WTC11 (cell line): ENCODE data around the gene CELA2A. TPM values are rescaled to one million over a fixed set of nuclear protein-coding genes. Genes with fewer than 3 reads are reported as not detected.

ENCODE experiments used
- ATAC-seq: fragments of 200-7000 bp; cut with Tn5 transposase; 2 replicates; pipeline ENCODE4 v1.10.0; 2021; ENCODE audit warnings: mild to moderate bottlenecking, moderate library complexity
- CTCF ChIA-PET: fragments of 300-600 bp; sonication (Branson Sonifier 250); formaldehyde crosslinking; loops from one replicate; lab custom pipeline; 2021; ENCODE audit warnings: antibody characterized with exemption; lab: Charles Lee
- POLR2A ChIA-PET: fragments of 350-600 bp; sonication (Branson Sonifier 250); formaldehyde crosslinking; loops from one replicate; lab custom pipeline; 2021; ENCODE audit warnings: antibody characterized with exemption; lab: Charles Lee
- DNase-seq: peaks from one replicate; pipeline ENCODE4 v3.0.0; 2021; ENCODE audit warnings: low spot score
- H3K27ac Mint-ChIP-seq: 2 replicates; pipeline ENCODE4 v1.8.0; 2021; ENCODE audit warnings: mixed read lengths
- H3K27me3 Mint-ChIP-seq: 2 replicates; pipeline ENCODE4 v1.8.0; 2021; ENCODE audit warnings: low read depth, mild to moderate bottlenecking, moderate library complexity, mixed read lengths
- H3K36me3 Mint-ChIP-seq: 2 replicates; pipeline ENCODE4 v1.8.0; 2021; ENCODE audit warnings: mixed read lengths
- H3K4me1 Mint-ChIP-seq: 2 replicates; pipeline ENCODE4 v1.8.0; 2022; ENCODE audit warnings: mixed read lengths
- H3K4me3 Mint-ChIP-seq: 2 replicates; pipeline ENCODE4 v1.8.0; 2021; ENCODE audit warnings: mild to moderate bottlenecking, moderate library complexity, mixed read lengths
- H3K9me3 Mint-ChIP-seq: 2 replicates; pipeline ENCODE4 v1.8.0; 2021; ENCODE audit warnings: mixed read lengths
- AFF4 ChIP-seq: sonication (generic); formaldehyde crosslinking; IDR thresholded peaks from 2 replicates; pipeline ENCODE4 v1.8.1; 2023; ENCODE audit warnings: mild to moderate bottlenecking, missing genetic modification reagents, borderline replicate concordance
- AR ChIP-seq: fragments of 250-450 bp; sonication (Bioruptor Pico); IDR thresholded peaks from 2 replicates; pipeline ENCODE4 v1.9.0; 2021; ENCODE audit warnings: mild to moderate bottlenecking
- CBFB ChIP-seq: sonication (generic); formaldehyde crosslinking; IDR thresholded peaks from 2 replicates; pipeline ENCODE4 v1.8.1; 2022; ENCODE audit warnings: mild to moderate bottlenecking, low read depth, missing genetic modification reagents
- EMX1 ChIP-seq: fragments of 250-450 bp; sonication (Bioruptor Pico); IDR thresholded peaks from 2 replicates; pipeline ENCODE4 v1.8.0; 2021; ENCODE audit warnings: mild to moderate bottlenecking
- FOXP1 ChIP-seq: sonication (generic); formaldehyde crosslinking; IDR thresholded peaks from 2 replicates; pipeline ENCODE4 v1.8.0; 2022; ENCODE audit warnings: missing genetic modification reagents, mild to moderate bottlenecking, moderate library complexity, borderline replicate concordance
- GTF2I ChIP-seq: fragments of 250-450 bp; sonication (Bioruptor Pico); conservative IDR thresholded peaks from 2 replicates; pipeline ENCODE4 v1.4.0; 2021; ENCODE audit warnings: mild to moderate bottlenecking
- JUN ChIP-seq: sonication (generic); formaldehyde crosslinking; IDR thresholded peaks from 2 replicates; pipeline ENCODE4 v1.8.0; 2023; ENCODE audit warnings: mild to moderate bottlenecking, missing genetic modification reagents
- KAT7 ChIP-seq: sonication (generic); formaldehyde crosslinking; IDR thresholded peaks from 2 replicates; pipeline ENCODE4 v1.8.1; 2023; ENCODE audit warnings: missing genetic modification reagents, mild to moderate bottlenecking, borderline replicate concordance
- NFYB ChIP-seq: sonication (generic); formaldehyde crosslinking; conservative IDR thresholded peaks from 2 replicates; pipeline ENCODE4 v1.8.0; 2022; ENCODE audit warnings: low read depth, missing genetic modification reagents
- SMAD4 ChIP-seq: sonication (generic); formaldehyde crosslinking; IDR thresholded peaks from 2 replicates; pipeline ENCODE4 v1.8.0; 2022; ENCODE audit warnings: mild to moderate bottlenecking, missing genetic modification reagents
- SOX15 ChIP-seq: fragments of 250-450 bp; sonication (Bioruptor Pico); IDR thresholded peaks from 2 replicates; pipeline ENCODE4 v1.9.0; 2021; ENCODE audit warnings: mild to moderate bottlenecking
- SP1 ChIP-seq: sonication (generic); formaldehyde crosslinking; conservative IDR thresholded peaks from 2 replicates; pipeline ENCODE4 v1.8.1; 2022; ENCODE audit warnings: missing genetic modification reagents
- TCF7 ChIP-seq: sonication (generic); formaldehyde crosslinking; IDR thresholded peaks from 2 replicates; pipeline ENCODE4 v1.8.0; 2022; ENCODE audit warnings: mild to moderate bottlenecking, low read depth, missing genetic modification reagents, moderate library complexity
- USF2 ChIP-seq: sonication (generic); formaldehyde crosslinking; IDR thresholded peaks from 2 replicates; pipeline ENCODE4 v1.8.1; 2023; ENCODE audit warnings: mild to moderate bottlenecking, missing genetic modification reagents, moderate library complexity
- ZBTB43 ChIP-seq: sonication (generic); formaldehyde crosslinking; IDR thresholded peaks from 2 replicates; pipeline ENCODE4 v1.8.1; 2023; ENCODE audit warnings: mild to moderate bottlenecking, missing genetic modification reagents
- ZNF263 ChIP-seq: sonication (generic); formaldehyde crosslinking; IDR thresholded peaks from 2 replicates; pipeline ENCODE4 v1.8.1; 2022; ENCODE audit warnings: low read depth, mild to moderate bottlenecking, moderate library complexity, missing genetic modification reagents
- ZNF317 ChIP-seq: sonication (generic); formaldehyde crosslinking; IDR thresholded peaks from 2 replicates; pipeline ENCODE4 v1.8.1; 2023; ENCODE audit warnings: low read depth, mild to moderate bottlenecking, moderate library complexity, missing genetic modification reagents, borderline replicate concordance
- ZNF416 ChIP-seq: fragments of 250-450 bp; sonication (Bioruptor Pico); IDR thresholded peaks from 2 replicates; pipeline ENCODE4 v1.9.0; 2021; ENCODE audit warnings: mild to moderate bottlenecking, inconsistent platforms
- ZNF671 ChIP-seq: fragments of 250-450 bp; sonication (Bioruptor Pico); IDR thresholded peaks from 2 replicates; pipeline ENCODE4 v1.8.0; 2021; ENCODE audit warnings: mild to moderate bottlenecking
- total RNA-seq: library from RNA; stranded (reverse); gene quantifications from 3 replicates; pipeline ENCODE4 v1.2.3, GENCODE V29; 2021
- TF ChIP-seq, protein P1 (sequence below): sonication (generic); formaldehyde crosslinking; IDR thresholded peaks from 2 replicates; pipeline ENCODE4 v1.8.0; 2023; ENCODE audit warnings: mild to moderate bottlenecking, missing genetic modification reagents
- TF ChIP-seq, protein P2 (sequence below): fragments of 250-450 bp; sonication (Bioruptor Pico); IDR thresholded peaks from 2 replicates; pipeline ENCODE4 v2.1.2; 2022; ENCODE audit warnings: mild to moderate bottlenecking, moderate library complexity
- TF ChIP-seq, protein P3 (sequence below): sonication (generic); formaldehyde crosslinking; IDR thresholded peaks from 2 replicates; pipeline ENCODE4 v1.8.0; 2022; ENCODE audit warnings: mild to moderate bottlenecking, missing genetic modification reagents

Gene CELA2A
- total RNA-seq, 1 experiment from 2014 or later, result 0.83 TPM

DNA sequence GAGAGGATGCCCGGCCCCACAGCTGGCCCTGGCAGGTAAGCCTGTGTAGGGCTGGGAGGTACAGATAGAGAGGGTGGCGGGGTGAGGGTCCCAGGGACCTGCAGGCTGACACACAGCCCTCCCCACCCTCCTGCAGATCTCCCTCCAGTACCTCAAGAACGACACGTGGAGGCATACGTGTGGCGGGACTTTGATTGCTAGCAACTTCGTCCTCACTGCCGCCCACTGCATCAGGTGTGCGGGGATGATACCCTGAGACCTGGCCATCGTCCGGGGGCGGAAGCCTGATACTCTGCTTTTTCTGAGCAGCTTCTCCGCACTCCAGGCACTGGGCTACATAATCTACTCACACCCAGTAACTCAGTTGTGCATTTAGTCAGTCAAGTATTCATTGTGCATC, 16.2 kb upstream of the CELA2A start (continued):
- TF ChIP-seq AFF4 (CRISPR knock-in tag), result no peak
- TF ChIP-seq ZNF416 (CRISPR knock-in tag), result no peak
- TF ChIP-seq FOXP1, result no peak
- no peak for TF ChIP-seq TCF7 (CRISPR knock-in tag)
- no peak for TF ChIP-seq ZNF671 (CRISPR knock-in tag)

GRCh38 chr1:15441247-15441646, 15.3 kb upstream of the CELA2A start:
- no peaks in the 10 kb centered on the region for H3K4me1 Mint-ChIP-seq
- ChIA-PET CTCF (interaction anchor here (5.0 kb wide), 1 partner anchor 10 kb away, joined by 20 read pairs; no protein-coding TSS in a partner anchor), POLR2A (interaction anchor here (1.2 kb wide), 1 partner anchor 20 kb away, joined by 3 read pairs; no protein-coding TSS in a partner anchor)
- H3K27ac Mint-ChIP-seq, result no peak overlapping the region
- no peak for ATAC-seq
- no peaks in the 10 kb centered on the region for H3K36me3 Mint-ChIP-seq
- H3K4me3 Mint-ChIP-seq, result no peak overlapping the region
- no peaks in the 10 kb centered on the region for H3K27me3 Mint-ChIP-seq
- H3K9me3 Mint-ChIP-seq, result no peaks in the 10 kb centered on the region
- no peak for DNase-seq
- TF ChIP-seq AR, result no peak
- TF ChIP-seq GTF2I (CRISPR knock-in tag), result no peak
- TF ChIP-seq, protein P1, sequence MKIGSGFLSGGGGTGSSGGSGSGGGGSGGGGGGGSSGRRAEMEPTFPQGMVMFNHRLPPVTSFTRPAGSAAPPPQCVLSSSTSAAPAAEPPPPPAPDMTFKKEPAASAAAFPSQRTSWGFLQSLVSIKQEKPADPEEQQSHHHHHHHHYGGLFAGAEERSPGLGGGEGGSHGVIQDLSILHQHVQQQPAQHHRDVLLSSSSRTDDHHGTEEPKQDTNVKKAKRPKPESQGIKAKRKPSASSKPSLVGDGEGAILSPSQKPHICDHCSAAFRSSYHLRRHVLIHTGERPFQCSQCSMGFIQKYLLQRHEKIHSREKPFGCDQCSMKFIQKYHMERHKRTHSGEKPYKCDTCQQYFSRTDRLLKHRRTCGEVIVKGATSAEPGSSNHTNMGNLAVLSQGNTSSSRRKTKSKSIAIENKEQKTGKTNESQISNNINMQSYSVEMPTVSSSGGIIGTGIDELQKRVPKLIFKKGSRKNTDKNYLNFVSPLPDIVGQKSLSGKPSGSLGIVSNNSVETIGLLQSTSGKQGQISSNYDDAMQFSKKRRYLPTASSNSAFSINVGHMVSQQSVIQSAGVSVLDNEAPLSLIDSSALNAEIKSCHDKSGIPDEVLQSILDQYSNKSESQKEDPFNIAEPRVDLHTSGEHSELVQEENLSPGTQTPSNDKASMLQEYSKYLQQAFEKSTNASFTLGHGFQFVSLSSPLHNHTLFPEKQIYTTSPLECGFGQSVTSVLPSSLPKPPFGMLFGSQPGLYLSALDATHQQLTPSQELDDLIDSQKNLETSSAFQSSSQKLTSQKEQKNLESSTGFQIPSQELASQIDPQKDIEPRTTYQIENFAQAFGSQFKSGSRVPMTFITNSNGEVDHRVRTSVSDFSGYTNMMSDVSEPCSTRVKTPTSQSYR (CRISPR knock-in tag), result no peak
- TF ChIP-seq SP1 (CRISPR knock-in tag), result no peak
- TF ChIP-seq ZNF317 (CRISPR knock-in tag), result no peak
- TF ChIP-seq USF2 (CRISPR knock-in tag), result no peak
- TF ChIP-seq EMX1 (CRISPR knock-in tag), result no peak
- TF ChIP-seq, protein P2, sequence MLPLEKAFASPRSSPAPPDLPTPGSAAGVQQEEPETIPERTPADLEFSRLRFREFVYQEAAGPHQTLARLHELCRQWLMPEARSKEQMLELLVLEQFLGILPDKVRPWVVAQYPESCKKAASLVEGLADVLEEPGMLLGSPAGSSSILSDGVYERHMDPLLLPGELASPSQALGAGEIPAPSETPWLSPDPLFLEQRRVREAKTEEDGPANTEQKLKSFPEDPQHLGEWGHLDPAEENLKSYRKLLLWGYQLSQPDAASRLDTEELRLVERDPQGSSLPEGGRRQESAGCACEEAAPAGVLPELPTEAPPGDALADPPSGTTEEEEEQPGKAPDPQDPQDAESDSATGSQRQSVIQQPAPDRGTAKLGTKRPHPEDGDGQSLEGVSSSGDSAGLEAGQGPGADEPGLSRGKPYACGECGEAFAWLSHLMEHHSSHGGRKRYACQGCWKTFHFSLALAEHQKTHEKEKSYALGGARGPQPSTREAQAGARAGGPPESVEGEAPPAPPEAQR (CRISPR knock-in tag), result no peak
- TF ChIP-seq ZNF263 (CRISPR knock-in tag), result no peak
- TF ChIP-seq, protein P3, sequence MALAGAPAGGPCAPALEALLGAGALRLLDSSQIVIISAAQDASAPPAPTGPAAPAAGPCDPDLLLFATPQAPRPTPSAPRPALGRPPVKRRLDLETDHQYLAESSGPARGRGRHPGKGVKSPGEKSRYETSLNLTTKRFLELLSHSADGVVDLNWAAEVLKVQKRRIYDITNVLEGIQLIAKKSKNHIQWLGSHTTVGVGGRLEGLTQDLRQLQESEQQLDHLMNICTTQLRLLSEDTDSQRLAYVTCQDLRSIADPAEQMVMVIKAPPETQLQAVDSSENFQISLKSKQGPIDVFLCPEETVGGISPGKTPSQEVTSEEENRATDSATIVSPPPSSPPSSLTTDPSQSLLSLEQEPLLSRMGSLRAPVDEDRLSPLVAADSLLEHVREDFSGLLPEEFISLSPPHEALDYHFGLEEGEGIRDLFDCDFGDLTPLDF (CRISPR knock-in tag), result no peak
- TF ChIP-seq NFYB (CRISPR knock-in tag), result no peak
- TF ChIP-seq SMAD4 (CRISPR knock-in tag), result no peak
- no peak for TF ChIP-seq CBFB (CRISPR knock-in tag)
- no peak for TF ChIP-seq SOX15 (CRISPR knock-in tag)
- no peak for TF ChIP-seq JUN
- no peak for TF ChIP-seq KAT7 (CRISPR knock-in tag)
- no peak for TF ChIP-seq ZBTB43 (CRISPR knock-in tag)
